CD8-positive, alpha-beta memory T cell (primary cell): ENCODE results near the gene MRTFB. TPM values are rescaled to one million over a fixed set of nuclear protein-coding genes. Genes with fewer than 3 reads are reported as not detected.

Source experiments
- CTCF ChIA-PET: fragments of 350-600 bp; sonication (Branson Sonifier 250); formaldehyde crosslinking; loops from one replicate; lab custom pipeline; 2021; ENCODE audit warnings: antibody characterized with exemption; lab: Charles Lee
- POLR2A ChIA-PET: fragments of 350-600 bp; sonication (Branson Sonifier 250); formaldehyde crosslinking; loops from one replicate; lab custom pipeline; 2021; ENCODE audit warnings: antibody characterized with exemption; lab: Charles Lee
- DNase-seq, 5 donors: peaks; one replicate each; pipeline versions ENCODE4 v3.0.0 to v3.0.0-alpha.2; 2020 to 2022; ENCODE audit warnings: mixed read lengths in 1 of 5
- H3K27ac ChIP-seq: one replicate; pipeline ENCODE4 v1.7.0; 2013; ENCODE audit warnings: low read depth, mild to moderate bottlenecking, low read length, moderate library complexity
- H3K27me3 ChIP-seq: 2 replicates; pipeline ENCODE4 v1.7.0; 2013; ENCODE audit warnings: low read length, mild to moderate bottlenecking; ENCODE audit not compliant: insufficient read depth, poor library complexity, severe bottlenecking
- H3K36me3 ChIP-seq: 2 replicates; pipeline ENCODE4 v1.7.0; 2013; ENCODE audit warnings: mild to moderate bottlenecking, low read length, moderate library complexity; ENCODE audit not compliant: insufficient read depth
- H3K4me1 ChIP-seq: 2 replicates; pipeline ENCODE4 v1.7.0; 2013; ENCODE audit warnings: mild to moderate bottlenecking, low read length, moderate library complexity; ENCODE audit not compliant: insufficient read depth
- H3K4me3 ChIP-seq: 2 replicates; pipeline ENCODE4 v1.7.0; 2013; ENCODE audit warnings: mild to moderate bottlenecking, low read length
- H3K9me3 ChIP-seq: 2 replicates; pipeline ENCODE4 v1.7.0; 2013; ENCODE audit warnings: mild to moderate bottlenecking, low read length
- H3K27ac Mint-ChIP-seq, 8 donors: one replicate each; pipeline ENCODE4 v1.8.0; 2020 to 2021; ENCODE audit warnings: mixed read lengths in 8 of 8, mild to moderate bottlenecking in 6 of 8, inconsistent platforms in 3 of 8, moderate library complexity in 3 of 8
- H3K27me3 Mint-ChIP-seq, 2 donors: one replicate each; pipeline ENCODE4 v1.8.0; 2020 to 2021; ENCODE audit warnings: mixed read lengths in 2 of 2, mild to moderate bottlenecking in 1 of 2, moderate library complexity in 1 of 2
- H3K36me3 Mint-ChIP-seq, 3 donors: one replicate each; pipeline ENCODE4 v1.8.0; 2020 to 2021; ENCODE audit warnings: mixed read lengths in 3 of 3, inconsistent platforms in 1 of 3, mild to moderate bottlenecking in 1 of 3
- H3K4me1 Mint-ChIP-seq, 3 donors: one replicate each; pipeline ENCODE4 v1.8.0; 2020 to 2021; ENCODE audit warnings: mixed read lengths in 3 of 3, inconsistent platforms in 1 of 3, mild to moderate bottlenecking in 1 of 3
- H3K4me3 Mint-ChIP-seq, 7 donors: one replicate each; pipeline ENCODE4 v1.8.0; 2020 to 2021; ENCODE audit warnings: mixed read lengths in 7 of 7, mild to moderate bottlenecking in 6 of 7, moderate library complexity in 4 of 7, inconsistent platforms in 2 of 7
- H3K9me3 Mint-ChIP-seq, 5 donors: one replicate each; pipeline ENCODE4 v1.8.0; 2020 to 2022; ENCODE audit warnings: mixed read lengths in 5 of 5, mild to moderate bottlenecking in 3 of 5, moderate library complexity in 2 of 5, inconsistent platforms in 1 of 5
- polyA plus RNA-seq: library from polyadenylated mRNA; unstranded; fragments of 300-500 nt; fragmentation: Illumina TruSeq; gene quantifications from one replicate; pipeline ENCODE4 v1.2.3, GENCODE V29; 2021
- total RNA-seq, 2 experiments: library from RNA; stranded (reverse); gene quantifications; one replicate each; pipeline ENCODE4 v1.2.3, GENCODE V29; 2021

The MRTFB gene
- total and polyA plus RNA-seq, 3 experiments from 2014 or later, result 6.5 to 12.2 (median 12.0) TPM

DNA sequence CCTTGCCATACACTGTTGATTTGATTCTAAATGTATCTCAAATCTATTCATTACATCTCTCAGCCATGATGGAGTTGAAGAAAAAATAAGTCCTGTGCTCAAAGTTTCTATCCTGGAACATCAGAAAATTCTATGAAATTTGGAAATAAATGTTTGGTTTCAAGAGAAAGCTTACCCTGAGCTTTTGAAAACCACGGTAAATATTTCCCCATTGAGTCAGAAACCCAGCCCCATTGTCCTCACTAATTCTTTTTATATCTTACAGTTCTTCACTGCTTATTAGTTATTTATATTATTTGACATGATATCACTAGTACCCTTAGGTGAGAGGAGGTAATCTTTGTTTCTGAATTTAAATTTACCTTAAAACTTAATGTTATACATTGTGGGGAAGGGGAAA is 128.5 kb downstream of the MRTFB start:
- POLR2A ChIA-PET, result no interaction called here
- peaks cover 0 to 17% (median 8%) of the 10 kb centered on the region in 3 donors for H3K36me3 Mint-ChIP-seq
- H3K27ac Mint-ChIP-seq, result no peak overlapping the region
- no peak overlapping the region for H3K4me3 Mint-ChIP-seq
- no peaks in the 10 kb centered on the region for H3K27me3 Mint-ChIP-seq
- H3K9me3 ChIP-seq, result no peaks in the 10 kb centered on the region
- no peak overlapping the region for H3K27ac ChIP-seq
- H3K9me3 Mint-ChIP-seq, result no peaks in the 10 kb centered on the region
- H3K27me3 ChIP-seq, result no peaks in the 10 kb centered on the region
- DNase-seq, result no peak
- peaks cover 16% of the 10 kb centered on the region for H3K4me1 ChIP-seq
- H3K36me3 ChIP-seq, result no peaks in the 10 kb centered on the region
- no peak overlapping the region for H3K4me3 ChIP-seq
- H3K4me1 Mint-ChIP-seq, result peaks cover 4 to 16% (median 14%) of the 10 kb centered on the region in 3 donors
- CTCF ChIA-PET, result no interaction called here

DNA sequence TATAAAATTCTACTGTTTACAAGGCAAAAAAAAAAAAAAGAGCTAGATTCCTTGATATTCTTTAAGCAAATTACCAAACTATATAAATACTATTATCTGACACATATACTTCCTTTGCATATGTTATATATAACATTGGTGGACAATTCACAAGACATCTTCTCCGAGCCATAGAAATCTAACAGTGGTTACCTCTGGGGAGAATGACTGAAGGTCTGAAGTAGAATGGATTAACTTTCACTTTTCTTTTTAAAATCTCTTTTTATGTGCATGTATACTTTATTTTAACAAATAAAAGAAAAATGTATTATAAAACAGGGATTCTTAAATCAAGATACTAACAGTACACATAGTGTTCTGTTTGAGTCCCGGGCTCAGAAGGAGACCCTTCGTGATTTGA is 131.0 kb downstream of the MRTFB start:
- Histone ChIP-seq H3K4me1 (peaks cover under 1% of the 10 kb centered on the region), H3K27ac (no peak overlapping the region), H3K27me3 (no peaks in the 10 kb centered on the region), H3K36me3 (no peaks in the 10 kb centered on the region), H3K9me3 (no peaks in the 10 kb centered on the region), H3K4me3 (no peak overlapping the region)
- H3K27me3 Mint-ChIP-seq, result no peaks in the 10 kb centered on the region
- peaks cover 0 to 17% (median 15%) of the 10 kb centered on the region in 3 donors for H3K36me3 Mint-ChIP-seq
- no peak for DNase-seq
- no peaks in the 10 kb centered on the region for H3K9me3 Mint-ChIP-seq
- POLR2A ChIA-PET, result interaction anchor here (0.6 kb wide), 1 partner anchor 54 kb away, joined by 9 read pairs; no protein-coding TSS in a partner anchor
- no peak overlapping the region for H3K27ac Mint-ChIP-seq
- CTCF ChIA-PET, result no interaction called here
- H3K4me3 Mint-ChIP-seq, result no peak overlapping the region
- no peaks in the 10 kb centered on the region for H3K4me1 Mint-ChIP-seq

DNA sequence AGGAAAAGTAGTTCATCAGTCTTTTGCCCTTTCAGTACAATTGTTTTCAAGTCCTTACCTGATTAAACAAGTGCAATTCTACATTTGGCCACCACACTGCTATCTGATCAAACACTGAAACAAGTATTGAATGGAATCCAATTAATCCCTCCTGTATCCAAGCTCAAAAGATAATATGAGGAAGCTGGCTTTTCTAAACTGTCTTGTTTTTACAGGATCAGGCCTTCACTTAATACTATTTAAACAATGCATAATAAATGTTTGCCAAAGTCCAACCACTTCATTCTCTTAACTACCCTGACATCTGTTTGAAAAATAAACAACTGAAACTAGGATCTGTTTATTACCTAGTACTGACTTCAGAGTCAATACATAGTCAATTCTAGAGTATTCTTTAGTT is 131.6 kb downstream of the MRTFB start:
- H3K36me3 Mint-ChIP-seq, result peaks cover 0 to 17% (median 13%) of the 10 kb centered on the region in 3 donors
- no peak overlapping the region for H3K4me3 ChIP-seq
- no peak overlapping the region for H3K27ac Mint-ChIP-seq
- H3K27me3 Mint-ChIP-seq, result no peaks in the 10 kb centered on the region
- ChIA-PET CTCF (no interaction called here), POLR2A (no interaction called here)
- H3K9me3 ChIP-seq, result no peaks in the 10 kb centered on the region
- H3K27ac ChIP-seq, result no peak overlapping the region
- no peak for DNase-seq
- no peaks in the 10 kb centered on the region for H3K4me1 ChIP-seq
- no peaks in the 10 kb centered on the region for H3K36me3 ChIP-seq
- H3K4me1 Mint-ChIP-seq, result no peaks in the 10 kb centered on the region
- no peaks in the 10 kb centered on the region for H3K27me3 ChIP-seq
- H3K9me3 Mint-ChIP-seq, result no peaks in the 10 kb centered on the region
- no peak overlapping the region for H3K4me3 Mint-ChIP-seq

DNA sequence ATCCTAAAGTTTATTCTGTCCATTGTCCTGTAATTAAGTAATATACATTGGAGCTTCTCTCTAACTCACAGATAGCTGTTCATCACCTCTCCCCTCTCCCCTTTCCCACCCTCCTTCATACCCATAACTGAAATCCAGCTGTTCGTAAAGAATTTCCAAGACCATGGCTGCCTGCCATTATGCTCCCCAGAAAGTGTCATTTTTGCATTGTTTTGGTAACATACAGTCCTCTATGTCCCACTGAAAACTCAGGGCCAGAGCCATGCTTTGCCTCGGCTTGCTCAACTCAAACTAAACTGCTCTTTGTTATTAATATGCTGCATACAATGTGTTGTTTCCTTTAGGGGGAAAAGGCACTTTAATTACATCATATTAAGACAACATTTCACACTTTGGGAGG is 132.0 kb downstream of the MRTFB start:
- Histone ChIP-seq H3K4me3 (no peak overlapping the region), H3K27me3 (no peaks in the 10 kb centered on the region), H3K4me1 (no peaks in the 10 kb centered on the region), H3K36me3 (no peaks in the 10 kb centered on the region), H3K9me3 (no peaks in the 10 kb centered on the region), H3K27ac (no peak overlapping the region)
- H3K4me1 Mint-ChIP-seq, result no peaks in the 10 kb centered on the region
- H3K27ac Mint-ChIP-seq, result no peak overlapping the region
- H3K27me3 Mint-ChIP-seq, result no peaks in the 10 kb centered on the region
- ChIA-PET CTCF (no interaction called here), POLR2A (no interaction called here)
- H3K9me3 Mint-ChIP-seq, result no peaks in the 10 kb centered on the region
- no peak for DNase-seq
- no peak overlapping the region for H3K4me3 Mint-ChIP-seq
- H3K36me3 Mint-ChIP-seq, result peaks cover 0 to 17% (median 13%) of the 10 kb centered on the region in 3 donors

DNA sequence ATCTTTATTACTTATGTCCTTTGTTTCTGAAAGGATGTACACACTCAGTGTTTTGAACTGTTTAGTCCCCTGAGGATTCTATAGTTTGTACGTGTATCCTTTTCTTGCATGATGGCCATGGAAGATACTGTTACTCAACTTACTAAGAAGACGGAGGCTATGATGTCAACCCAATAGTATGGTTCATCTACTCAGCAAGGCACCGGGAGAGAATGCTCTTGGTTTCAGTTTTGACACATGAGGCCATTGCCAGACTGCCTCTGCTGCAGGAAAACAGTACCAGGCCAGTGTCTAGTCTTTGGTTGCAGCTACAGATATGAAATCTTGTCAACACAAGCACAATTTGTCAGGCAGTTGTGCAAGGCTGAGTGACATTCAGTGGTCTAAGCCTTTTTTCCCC is 134.5 kb downstream of the MRTFB start:
- H3K4me1 Mint-ChIP-seq, result no peaks in the 10 kb centered on the region
- no peaks in the 10 kb centered on the region for H3K9me3 Mint-ChIP-seq
- no peak overlapping the region for H3K27ac Mint-ChIP-seq
- Histone ChIP-seq H3K27ac (no peak overlapping the region), H3K4me1 (no peaks in the 10 kb centered on the region), H3K9me3 (no peaks in the 10 kb centered on the region), H3K27me3 (no peaks in the 10 kb centered on the region), H3K36me3 (no peaks in the 10 kb centered on the region), H3K4me3 (no peak overlapping the region)
- peaks cover 0 to 7% (median 3%) of the 10 kb centered on the region in 3 donors for H3K36me3 Mint-ChIP-seq
- ChIA-PET POLR2A (no interaction called here), CTCF (no interaction called here)
- H3K27me3 Mint-ChIP-seq, result peaks cover 0 to 2% of the 10 kb centered on the region in 2 donors
- no peak for DNase-seq
- H3K4me3 Mint-ChIP-seq, result no peak overlapping the region

DNA sequence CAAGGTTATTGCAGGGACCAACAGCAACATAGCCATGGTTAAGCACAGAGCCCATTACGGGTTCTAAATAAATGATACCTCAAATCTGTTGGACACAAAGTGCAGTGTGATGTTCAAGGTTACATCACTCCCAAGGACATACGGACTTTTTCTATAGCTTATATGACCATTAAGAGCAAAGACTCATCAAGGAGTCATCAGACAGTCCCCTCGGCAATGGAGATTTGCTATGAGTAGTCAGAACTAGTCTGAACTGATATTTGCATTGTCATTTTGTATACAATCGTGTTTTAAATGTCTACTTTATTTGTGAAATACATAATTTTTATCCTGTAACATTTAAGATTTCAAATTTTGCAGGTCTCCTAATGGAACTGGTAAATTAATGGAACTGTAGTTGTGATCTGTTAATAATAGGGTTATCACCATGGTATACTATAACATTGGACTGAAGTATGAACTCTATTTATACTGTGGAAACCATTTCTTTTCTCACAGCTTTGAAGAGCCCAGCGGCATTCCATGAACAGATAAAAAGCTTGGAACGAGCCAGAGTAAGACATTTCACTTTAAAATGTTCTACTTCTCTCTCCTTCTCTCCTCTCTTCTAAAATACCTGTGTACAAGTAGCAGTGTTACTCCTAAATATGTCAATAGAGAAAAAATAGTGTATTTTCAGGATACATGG is 140.9 kb downstream of the MRTFB start:
- Histone ChIP-seq H3K4me3 (no peak overlapping the region), H3K36me3 (no peaks in the 10 kb centered on the region), H3K9me3 (no peaks in the 10 kb centered on the region), H3K27ac (no peak overlapping the region), H3K4me1 (no peaks in the 10 kb centered on the region), H3K27me3 (no peaks in the 10 kb centered on the region)
- H3K9me3 Mint-ChIP-seq, result no peaks in the 10 kb centered on the region
- no peak overlapping the region for H3K4me3 Mint-ChIP-seq
- ChIA-PET CTCF (no interaction called here), POLR2A (no interaction called here)
- peaks cover 7 to 39% (median 19%) of the 10 kb centered on the region in 3 donors for H3K36me3 Mint-ChIP-seq
- H3K4me1 Mint-ChIP-seq, result no peaks in the 10 kb centered on the region
- peaks cover 0 to 2% of the 10 kb centered on the region in 2 donors for H3K27me3 Mint-ChIP-seq
- no peak for DNase-seq
- H3K27ac Mint-ChIP-seq, result no peak overlapping the region

DNA sequence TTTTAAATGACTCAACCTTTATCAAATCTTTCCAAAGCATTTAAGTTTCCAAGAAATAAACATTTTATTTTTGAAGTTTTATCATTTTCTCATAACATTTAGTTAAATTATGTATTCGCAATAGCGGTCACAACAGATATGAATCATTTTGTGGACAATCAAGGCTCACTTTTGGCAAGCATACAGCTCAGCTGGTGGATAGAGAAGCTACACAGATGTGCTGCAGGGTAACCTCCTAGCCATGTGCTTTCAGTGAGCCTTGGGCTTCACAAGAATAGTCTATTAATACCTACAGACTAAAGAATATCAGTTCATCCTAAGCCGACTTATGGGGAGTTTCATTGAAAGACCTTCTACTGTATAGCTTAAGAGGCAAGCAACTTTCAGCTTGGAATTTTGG is 144.8 kb downstream of the MRTFB start:
- Mint-ChIP-seq H3K27me3 (no peaks in the 10 kb centered on the region), H3K36me3 (peaks cover 23 to 71% (median 29%) of the 10 kb centered on the region in 3 donors), H3K9me3 (no peaks in the 10 kb centered on the region), H3K4me1 (no peaks in the 10 kb centered on the region), H3K4me3 (no peak overlapping the region), H3K27ac (no peak overlapping the region)
- no peak overlapping the region for H3K27ac ChIP-seq
- no peaks in the 10 kb centered on the region for H3K4me1 ChIP-seq
- no peaks in the 10 kb centered on the region for H3K9me3 ChIP-seq
- POLR2A ChIA-PET, result no interaction called here
- H3K27me3 ChIP-seq, result no peaks in the 10 kb centered on the region
- no peaks in the 10 kb centered on the region for H3K36me3 ChIP-seq
- no peak for DNase-seq
- CTCF ChIA-PET, result no interaction called here
- H3K4me3 ChIP-seq, result no peak overlapping the region

DNA sequence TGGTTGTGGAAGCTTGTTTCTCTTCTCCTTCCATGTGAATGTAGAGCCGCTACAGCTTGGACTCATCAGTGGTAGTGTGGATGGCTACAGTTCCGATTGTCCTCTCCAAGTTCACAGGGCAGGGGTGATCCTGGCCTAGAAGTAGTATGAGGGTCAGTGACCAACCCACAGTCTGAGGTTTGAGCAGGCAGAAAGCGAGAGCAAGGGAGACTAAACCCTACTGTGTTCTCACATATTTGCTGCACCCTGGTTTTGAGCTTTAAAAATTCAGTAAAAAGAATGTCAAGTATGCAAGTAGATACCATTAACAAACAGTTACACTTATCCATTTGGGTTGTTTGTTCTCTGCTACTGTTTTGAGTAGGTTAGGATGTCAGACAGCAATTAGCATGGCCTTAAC is 148.9 kb downstream of the MRTFB start:
- H3K9me3 Mint-ChIP-seq, result peaks cover 0 to 2% (median 0%) of the 10 kb centered on the region in 5 donors
- Histone ChIP-seq H3K36me3 (no peaks in the 10 kb centered on the region), H3K4me1 (no peaks in the 10 kb centered on the region), H3K27me3 (no peaks in the 10 kb centered on the region), H3K9me3 (no peaks in the 10 kb centered on the region), H3K4me3 (no peak overlapping the region), H3K27ac (no peak overlapping the region)
- H3K36me3 Mint-ChIP-seq, result peaks cover 29 to 80% (median 55%) of the 10 kb centered on the region in 3 donors
- no peaks in the 10 kb centered on the region for H3K4me1 Mint-ChIP-seq
- DNase-seq, result no peak
- CTCF ChIA-PET, result no interaction called here
- H3K27me3 Mint-ChIP-seq, result no peaks in the 10 kb centered on the region
- no peak overlapping the region for H3K27ac Mint-ChIP-seq
- POLR2A ChIA-PET, result no interaction called here
- no peak overlapping the region for H3K4me3 Mint-ChIP-seq
